Measurements from ENCODE around the gene ESD.
"Not testable (repeated sequence)": the region's sequence is repeated elsewhere in the genome, so short reads cannot be mapped to it uniquely, and the experiment has no call there.

Gene ESD, protein sequence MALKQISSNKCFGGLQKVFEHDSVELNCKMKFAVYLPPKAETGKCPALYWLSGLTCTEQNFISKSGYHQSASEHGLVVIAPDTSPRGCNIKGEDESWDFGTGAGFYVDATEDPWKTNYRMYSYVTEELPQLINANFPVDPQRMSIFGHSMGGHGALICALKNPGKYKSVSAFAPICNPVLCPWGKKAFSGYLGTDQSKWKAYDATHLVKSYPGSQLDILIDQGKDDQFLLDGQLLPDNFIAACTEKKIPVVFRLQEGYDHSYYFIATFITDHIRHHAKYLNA

DNA sequence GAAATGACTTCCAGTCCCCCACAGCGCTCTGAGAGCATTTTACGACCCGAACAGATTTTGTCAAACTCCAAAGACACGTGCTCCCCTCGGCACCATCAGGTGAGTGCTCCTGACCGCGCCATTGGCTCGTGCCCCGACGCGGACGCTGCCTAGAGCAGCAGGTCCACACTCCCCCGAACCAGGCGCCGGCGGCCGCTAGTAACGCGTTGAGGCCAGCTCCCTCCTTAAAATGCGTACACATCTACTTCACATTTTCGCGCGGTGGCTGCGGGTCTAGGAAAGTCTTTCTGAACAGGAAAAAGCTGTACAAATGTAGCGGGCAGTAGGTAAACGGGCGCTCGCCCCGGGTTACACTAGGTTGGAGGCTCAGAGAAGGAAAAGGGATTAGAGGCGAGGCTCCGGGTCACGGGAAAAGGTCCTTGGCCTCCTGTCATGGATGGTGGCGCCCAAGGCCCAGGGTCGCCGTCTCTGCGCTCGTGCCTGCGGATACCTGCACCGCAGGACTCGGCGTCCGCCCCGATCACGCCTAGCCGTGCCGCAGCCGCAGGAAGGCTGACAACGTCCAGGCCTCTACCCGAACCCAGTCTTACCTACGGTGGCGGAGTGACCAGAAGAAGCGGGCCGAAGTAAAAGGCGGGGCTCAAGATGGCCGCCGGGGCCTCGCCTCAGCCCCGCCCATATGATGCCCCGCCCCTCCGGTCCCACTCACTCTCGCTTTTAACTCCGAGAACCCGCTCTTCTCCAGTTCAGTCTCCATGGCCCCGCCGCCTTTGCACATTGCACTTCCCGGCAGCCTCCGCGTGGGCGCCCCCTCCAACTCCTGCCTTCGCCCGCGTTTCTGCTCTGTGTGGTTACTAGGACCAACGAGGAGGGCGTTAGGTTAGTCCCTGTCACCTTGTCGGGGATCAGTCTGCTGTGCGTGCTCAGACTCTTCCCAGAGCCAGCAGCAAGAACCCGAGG, at the start of gene ESD:
TSS of gene ESD (minus strand) at position 647 of the 960 bp plus-strand sequence. CDS start 5,748 bp downstream, outside the sequence.
- in situ Hi-C loops (cut with MboI; ENCODE audit: low sequenced_read_pairs) = no loop called here

- in situ Hi-C loops (cut with MboI; ENCODE audit: low sequenced_read_pairs) = no loop called here
Observed at GRCh38 chr13:46846726-46847125, 49.8 kb upstream of the ESD start.

DNA sequence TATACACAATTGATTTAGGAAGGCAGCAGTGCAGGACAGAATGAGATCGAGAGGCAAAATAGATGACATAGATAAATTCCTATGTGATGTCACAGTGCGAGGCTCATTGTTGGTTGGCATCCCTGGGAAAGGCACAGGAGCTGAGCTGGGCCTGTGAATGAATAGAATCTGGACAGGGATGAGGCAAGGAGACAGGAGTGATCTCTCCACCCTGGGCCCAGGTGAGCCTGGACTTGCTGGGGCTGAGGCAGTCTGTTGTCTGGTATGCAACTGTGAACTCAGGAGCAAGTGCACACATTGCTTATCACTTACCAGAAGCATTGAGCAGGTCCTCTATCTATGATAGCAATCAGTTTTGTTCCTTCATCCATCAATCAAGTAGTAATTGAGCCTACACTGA, 48.2 kb upstream of the ESD start:
- in situ Hi-C loops (cut with MboI; ENCODE audit: low sequenced_read_pairs) = no loop called here

DNA sequence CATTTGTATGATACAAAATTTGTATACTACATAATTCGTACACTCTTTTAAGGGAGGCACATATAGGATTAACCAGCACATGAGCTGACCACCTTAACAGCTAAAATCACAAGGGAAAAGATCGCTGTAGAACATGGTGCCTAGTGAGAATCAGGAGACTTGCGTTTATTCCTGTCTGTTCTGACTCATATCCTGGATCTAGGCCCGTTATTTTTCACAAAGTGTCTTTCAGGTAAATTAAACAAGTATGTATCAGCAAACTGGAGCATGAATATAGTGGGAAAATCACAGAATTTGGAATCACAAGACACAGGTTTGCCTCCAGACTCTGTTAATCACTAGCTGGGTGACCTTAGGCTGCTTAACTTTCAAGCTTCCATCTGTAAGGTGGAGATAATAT, 47.5 kb upstream of the ESD start:
- in situ Hi-C loops (cut with MboI; ENCODE audit: low sequenced_read_pairs) = no loop called here

DNA sequence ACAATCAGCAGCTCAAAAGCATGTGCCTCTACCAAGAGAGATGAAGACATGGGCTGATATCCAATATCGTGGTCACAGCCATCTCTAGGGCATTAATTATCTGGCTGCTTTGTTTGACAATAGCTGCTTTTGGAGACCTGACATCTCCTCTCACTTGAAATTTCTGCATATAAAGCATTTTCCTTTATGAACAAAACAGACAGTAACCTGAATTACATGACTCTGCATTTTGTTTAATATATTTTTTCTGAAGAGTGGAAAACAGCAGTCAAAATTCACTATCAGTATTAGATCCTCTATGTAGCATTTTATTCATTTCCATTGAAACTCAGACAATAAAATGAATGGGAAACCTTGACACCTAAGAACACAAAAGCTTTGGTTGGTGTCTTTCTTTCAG, 42.4 kb upstream of the ESD start:
- in situ Hi-C loops (cut with MboI; ENCODE audit: low sequenced_read_pairs) = no loop called here

GRCh38 chr13:46834657-46835056, 37.7 kb upstream of the ESD start:
- in situ Hi-C loops (cut with MboI; ENCODE audit: low sequenced_read_pairs) = no loop called here

GRCh38 chr13:46831588-46832194, 34.7 kb upstream of the ESD start:
- in situ Hi-C loops (cut with MboI; ENCODE audit: low sequenced_read_pairs) = no loop called here

- in situ Hi-C loops (cut with MboI; ENCODE audit: low sequenced_read_pairs) = no loop called here
Observed at GRCh38 chr13:46830405-46831005, 33.5 kb upstream of the ESD start.

DNA sequence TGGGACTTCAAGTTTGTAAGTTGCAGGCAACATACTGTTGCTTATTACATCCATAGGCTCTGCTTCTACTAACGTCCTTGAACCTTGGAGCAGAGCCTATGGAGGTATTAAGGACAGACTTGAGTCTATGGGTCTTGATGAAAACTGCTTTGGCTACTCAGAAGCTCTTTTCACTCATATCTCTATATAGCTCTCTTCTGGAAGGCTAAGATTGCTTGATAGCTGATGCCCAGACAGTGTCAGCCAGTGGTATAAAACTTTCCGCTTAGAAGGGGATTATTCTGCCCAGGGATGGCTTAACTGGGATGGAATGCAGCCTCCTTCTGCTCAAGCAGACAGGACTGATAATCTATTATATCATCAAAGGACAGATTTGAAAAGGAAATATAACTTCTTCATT, 25.6 kb upstream of the ESD start:
- in situ Hi-C loops (cut with MboI; ENCODE audit: low sequenced_read_pairs) = no loop called here

DNA sequence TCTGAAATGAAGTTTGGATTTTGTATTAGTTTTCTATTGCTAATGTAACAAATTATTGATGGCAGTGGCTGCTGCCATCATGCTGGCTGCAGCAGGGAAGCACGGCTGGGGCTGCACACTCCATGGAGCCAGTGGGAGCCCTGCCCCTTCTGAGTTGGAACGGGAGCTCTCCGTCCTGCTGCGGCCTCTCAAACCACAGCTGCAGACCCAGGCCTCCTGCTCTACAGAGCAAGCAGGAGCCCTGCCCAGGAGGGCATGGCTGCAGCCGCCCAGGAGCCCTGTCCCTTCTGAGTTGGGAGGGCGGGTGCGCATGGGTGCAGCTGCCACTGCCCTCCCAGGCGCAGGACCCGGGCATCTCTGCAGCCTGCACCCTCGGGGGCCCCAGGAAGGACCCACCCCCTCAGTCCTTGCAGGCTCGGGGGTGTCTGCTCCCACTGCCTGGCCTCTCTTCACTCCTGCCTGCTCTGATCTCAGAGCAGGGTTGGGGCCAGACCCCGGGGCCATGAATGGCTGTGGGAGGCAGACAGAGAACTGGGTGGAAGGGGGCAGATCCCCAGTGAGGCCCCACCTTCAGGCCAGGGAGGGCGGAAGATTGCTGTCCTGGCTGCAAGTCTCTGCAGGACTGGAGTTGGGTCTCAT, 21.0 kb upstream of the ESD start:
- in situ Hi-C loops (cut with MboI; ENCODE audit: low sequenced_read_pairs) = no loop called here

GRCh38 chr13:46817095-46817494, 20.1 kb upstream of the ESD start:
- in situ Hi-C loops (cut with MboI; ENCODE audit: low sequenced_read_pairs) = no loop called here

GRCh38 chr13:46816371-46816770, 19.4 kb upstream of the ESD start:
- in situ Hi-C loops (cut with MboI; ENCODE audit: low sequenced_read_pairs) = no loop called here

- in situ Hi-C loops (cut with MboI; ENCODE audit: low sequenced_read_pairs) = no loop called here
Observed at GRCh38 chr13:46812301-46812797, 15.4 kb upstream of the ESD start.

- in situ Hi-C loops (cut with MboI; ENCODE audit: low sequenced_read_pairs) = no loop called here
Observed at GRCh38 chr13:46810440-46810839, 13.5 kb upstream of the ESD start.

DNA sequence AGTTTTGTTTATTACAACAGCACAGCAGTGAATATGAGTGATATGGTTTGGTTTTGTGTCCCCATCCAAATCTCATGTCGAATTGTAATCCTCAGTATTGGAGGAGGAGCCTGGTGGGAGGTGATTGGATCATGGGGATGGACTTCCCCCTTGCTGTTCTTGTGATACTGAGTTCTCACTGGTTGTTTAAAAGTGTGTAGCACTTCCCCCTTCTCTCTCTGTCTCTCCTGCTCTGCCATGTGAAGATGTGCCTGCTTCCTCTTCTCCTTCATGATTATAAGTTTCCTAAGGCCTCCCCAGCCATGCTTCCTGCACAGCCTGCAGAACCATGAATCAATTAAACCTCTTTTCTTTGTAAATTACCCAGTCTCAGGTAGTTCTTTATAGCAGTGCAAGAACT, 8.0 kb upstream of the ESD start:
- in situ Hi-C loops (cut with MboI; ENCODE audit: low sequenced_read_pairs) = not testable (repeated sequence)

GRCh38 chr13:46804391-46804815, 7.4 kb upstream of the ESD start:
- in situ Hi-C loops (cut with MboI; ENCODE audit: low sequenced_read_pairs) = no loop called here

DNA sequence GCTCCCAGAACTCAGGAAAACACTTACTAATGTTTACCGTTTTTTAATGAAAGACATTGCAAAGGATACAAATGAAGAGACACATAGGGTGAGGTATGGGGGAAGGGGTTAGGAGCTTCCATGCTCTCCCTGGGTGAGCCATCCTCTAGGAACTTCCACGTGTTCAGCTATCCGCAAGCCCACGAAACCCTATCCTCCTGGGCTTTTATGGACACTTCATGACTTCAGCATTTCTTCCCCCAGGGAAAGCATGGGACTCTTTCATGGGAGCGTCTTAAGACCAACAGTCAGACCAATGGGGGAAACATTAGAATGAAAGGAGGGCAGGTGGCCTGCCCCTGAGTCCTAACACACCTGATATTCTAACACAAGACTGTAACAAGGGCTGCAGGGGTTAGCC, 6.6 kb upstream of the ESD start:
- in situ Hi-C loops (cut with MboI; ENCODE audit: low sequenced_read_pairs) = no loop called here

DNA sequence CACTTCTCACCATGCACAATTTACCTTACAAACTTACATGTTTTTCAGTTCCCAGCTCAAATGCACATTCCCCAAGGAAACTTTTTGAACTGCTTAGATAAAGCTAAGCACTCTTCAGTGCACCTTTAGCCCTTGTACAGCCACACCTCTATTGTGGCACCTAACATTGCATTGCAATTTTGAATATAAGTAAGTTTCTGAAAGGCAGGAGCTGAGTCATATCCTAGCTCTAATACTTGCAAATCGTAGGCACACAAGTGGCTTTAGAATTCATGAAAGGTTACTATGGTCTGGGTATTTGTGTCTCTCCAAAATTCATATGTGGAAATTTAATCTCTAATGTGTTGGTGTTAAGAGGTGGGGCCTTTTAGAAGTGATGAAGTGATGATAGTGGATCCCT, 4.9 kb upstream of the ESD start:
- in situ Hi-C loops (cut with MboI; ENCODE audit: low sequenced_read_pairs) = no loop called here

DNA sequence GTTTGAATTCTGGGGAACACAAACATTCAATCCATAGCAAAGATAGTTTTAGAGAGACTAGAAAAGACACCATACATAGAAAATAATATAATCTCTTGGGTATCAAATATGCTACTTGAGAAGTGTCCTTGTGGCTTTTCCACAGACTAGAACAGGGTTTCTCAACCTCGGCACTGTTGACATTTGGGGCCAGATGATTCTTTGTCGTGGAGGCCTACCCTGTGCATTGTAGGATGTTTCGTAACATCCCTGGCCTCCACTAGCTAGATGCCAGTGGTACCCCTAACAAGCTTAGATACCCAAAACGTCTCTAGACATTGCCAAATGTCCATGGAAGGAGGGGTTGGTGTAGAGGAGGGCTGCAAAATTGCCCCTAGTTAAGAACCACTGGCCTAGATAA, 2.2 kb upstream of the ESD start:
- in situ Hi-C loops (cut with MboI; ENCODE audit: low sequenced_read_pairs) = no loop called here

DNA sequence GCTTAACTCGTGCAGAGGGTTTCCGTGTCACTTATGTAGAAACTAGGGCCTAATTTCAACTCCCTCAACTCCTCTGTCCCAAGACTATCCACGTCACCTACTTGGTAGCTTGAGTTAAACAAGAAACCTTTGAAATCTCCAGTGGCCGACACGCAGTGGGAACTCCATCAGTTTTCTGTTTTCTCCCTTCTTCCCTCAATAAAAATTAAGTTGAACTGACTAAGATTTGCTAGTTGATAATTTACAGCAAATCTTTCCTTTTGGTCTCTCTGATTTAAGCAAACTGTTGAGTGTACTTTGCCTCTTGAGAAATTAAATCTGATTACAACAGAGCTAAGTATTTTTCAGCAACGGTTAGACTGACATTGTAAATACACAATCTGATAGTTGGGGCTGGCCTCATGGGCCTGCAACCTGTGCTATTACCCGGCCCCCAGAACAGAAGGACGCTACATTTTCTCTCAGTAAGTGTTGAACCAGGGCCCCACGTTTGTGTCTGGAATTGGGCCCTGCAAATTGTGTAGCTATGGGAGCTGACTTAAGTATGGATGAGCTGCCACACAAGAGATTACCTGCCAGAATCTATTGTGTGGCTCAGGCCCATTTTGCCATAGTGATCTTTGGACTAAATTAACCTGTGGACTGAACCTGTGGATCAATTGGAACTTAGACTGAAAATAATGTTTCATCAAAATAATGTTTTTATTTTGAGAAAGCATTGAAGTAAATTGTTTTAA, 708 bp upstream of the ESD start:
- in situ Hi-C loops (cut with MboI; ENCODE audit: low sequenced_read_pairs) = no loop called here
